HT1080 (cell line): Measurements from ENCODE around the gene PUS3. TPM values are rescaled to one million over a fixed set of nuclear protein-coding genes. Genes with fewer than 3 reads are reported as not detected.
A peak's percentile ranks its signal among the peaks of the same experiment; 100 is the strongest.
"Not testable (repeated sequence)": the region's sequence is repeated elsewhere in the genome, so short reads cannot be mapped to it uniquely, and the experiment has no call there.

Experiments
- DNase-seq: peaks from one replicate; pipeline ENCODE4 v3.0.0-alpha.2; 2015; ENCODE audit warnings: low read depth
- total RNA-seq: library from RNA; depleted of rRNA; stranded (reverse); fragments of >200 nt; shearing (Covaris generic); gene quantifications from 2 replicates; pipeline ENCODE4 v1.2.3, GENCODE V29; 2014

The PUS3 gene
- total RNA-seq, 1 experiment from 2014 or later = 35.7 TPM

DNA sequence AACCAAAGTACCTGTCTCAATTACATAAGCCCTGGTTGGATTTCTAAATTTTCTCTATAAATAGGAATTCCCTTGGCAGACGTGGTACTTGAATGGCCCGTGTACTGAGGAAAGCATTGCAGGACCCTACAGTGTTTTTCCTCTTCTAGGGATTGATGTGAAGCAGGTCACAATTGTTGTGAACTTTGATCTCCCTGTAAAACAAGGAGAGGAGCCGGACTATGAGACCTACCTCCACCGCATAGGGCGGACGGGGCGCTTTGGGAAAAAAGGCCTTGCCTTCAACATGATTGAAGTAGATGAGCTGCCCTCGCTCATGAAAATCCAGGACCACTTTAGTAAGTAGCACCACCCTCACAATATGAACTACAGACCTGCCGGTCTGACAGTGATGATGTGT is 18.0 kb upstream of the PUS3 start:
- DNase-seq = no peak

DNA sequence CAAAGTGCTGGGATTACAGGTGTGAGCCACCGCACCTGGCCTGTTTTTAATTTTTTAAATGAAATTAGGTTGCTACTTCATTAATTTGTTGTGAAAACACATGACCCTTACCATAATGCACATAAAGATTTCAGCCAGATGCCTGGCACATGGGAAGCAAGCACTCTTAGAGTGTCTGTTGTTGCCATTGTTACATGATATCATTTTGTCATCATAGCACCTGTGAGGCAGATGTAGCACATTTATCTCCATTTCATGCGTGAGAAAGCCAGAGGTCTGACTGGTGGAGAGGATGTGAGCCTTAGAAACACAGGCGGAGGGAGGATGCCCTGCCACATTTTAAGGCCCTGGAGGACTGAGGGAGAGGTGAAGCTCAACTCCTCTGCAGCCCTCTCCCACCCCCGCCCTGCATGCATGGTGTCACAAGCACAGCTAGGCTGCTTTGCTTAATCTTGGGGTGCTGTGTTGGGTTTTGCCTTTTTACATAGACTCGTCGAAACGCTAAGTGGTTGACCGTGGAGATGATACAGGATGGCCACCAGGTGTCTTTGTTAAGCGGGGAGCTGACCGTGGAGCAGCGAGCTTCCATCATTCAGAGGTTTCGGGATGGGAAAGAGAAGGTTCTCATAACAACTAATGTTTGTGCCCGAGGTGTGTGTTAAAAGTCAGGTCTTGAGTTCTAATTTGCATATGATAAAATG is 15.3 kb upstream of the PUS3 start:
- DNase-seq = no peak

GRCh38 chr11:125916683-125917347 is 13.8 kb upstream of the PUS3 start:
- no peak for DNase-seq

DNA sequence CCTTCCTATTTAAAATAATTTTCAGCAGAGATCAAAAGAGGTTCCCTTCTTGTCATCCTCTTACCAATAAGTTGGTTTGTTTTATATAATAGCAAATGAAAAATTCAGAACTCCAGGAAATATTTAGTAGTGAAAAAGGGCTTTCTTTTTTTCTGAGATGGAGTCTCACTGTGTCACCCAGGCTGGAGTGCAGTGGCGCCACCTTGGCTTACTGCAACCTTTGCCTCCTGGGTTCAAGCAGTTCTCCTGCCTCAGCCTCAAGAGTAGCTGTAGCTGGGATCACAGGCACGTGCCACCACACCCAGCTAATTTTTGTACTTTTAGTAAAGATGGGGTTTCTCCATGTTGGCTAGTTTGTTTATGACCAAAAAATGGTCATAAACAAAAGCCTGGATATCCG is 11.6 kb upstream of the PUS3 start:
- not testable (repeated sequence) for DNase-seq

DNA sequence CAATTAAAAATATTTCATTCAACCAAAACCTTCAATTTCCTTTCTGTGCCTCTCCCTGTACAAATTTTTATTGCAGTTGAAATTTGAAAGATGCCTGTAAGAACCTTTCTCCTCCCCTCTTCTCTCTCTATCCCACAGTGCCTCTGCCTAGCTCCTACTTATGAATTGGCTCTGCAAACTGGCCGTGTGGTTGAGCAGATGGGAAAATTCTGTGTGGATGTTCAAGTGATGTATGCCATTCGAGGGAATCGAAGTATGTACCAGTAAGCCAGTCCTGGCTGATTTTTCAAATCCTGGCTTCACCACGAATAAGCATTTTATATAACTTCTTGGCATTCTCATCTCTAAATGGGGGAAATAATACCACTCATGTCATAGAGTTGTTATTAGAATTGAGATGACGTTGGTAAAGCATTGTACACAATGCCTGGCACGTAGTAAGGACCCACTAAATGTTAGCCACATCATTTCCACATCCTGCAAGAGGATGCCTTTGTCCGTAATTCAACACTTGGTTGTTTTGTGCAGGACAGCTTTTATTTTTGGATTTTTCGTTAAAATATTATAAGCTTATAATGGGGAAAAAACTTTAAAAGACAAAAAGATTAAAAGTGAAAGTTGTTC is 7.3 kb upstream of the PUS3 start:
- DNase-seq = no peak

DNA sequence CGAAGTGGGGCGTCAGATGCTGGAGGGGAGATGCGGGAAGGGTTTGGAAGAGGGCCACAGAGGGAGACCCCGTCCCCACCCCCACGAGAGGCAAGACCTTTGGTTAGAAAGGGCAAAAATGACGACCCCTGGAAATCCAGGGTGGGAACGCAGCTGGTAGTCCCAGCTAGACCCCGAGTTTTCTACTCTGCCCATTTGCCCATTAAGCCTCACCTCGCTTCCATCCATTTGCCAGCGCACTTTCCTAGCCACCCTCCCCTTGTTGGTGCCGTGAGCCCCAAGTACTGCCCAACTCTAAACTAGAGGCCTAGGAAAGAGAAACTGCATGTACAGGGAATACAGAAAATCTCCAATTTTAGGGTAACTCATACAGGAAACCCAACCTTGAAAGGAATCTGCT is 1.7 kb upstream of the PUS3 start:
- DNase-seq = no peak

GRCh38 chr11:125903711-125904659 is 979 bp upstream of the PUS3 start, which contains the start of gene DDX25:
DDX25 (plus strand) TSS chr11:125904508; CDS start chr11:125904518, 10 bp downstream.
- DNase-seq = no peak

DNA sequence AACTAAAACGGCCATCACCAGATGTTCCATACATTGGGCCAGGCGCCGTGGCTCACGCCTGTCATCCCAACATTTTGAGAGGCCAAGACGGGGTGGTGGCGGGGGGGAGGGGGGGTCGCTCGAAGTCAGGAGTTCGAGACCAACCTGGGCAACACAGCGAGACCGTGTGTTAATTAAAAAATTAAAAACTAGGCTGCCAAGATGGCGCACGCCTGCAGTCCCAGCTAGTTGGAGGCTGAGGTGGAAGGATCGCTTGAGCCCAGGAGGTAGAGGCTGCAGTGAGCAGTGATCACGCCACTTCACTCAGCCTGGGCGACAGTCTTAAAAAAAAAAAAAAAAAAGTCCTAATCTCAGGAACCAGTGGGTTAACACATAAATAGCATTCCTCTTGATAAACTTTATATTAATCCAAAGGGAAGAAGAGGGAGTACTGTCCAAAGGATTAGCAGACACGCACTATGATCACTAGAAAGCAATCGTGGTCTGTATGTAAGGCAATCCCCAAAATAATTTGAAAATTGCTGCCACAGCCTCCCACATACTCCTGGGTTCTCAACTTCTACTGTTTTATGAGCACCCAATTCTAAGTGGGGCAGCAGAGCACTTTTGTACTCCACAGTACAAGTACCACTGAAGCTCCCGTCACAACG is 604 bp downstream of the PUS3 start:
- DNase-seq = no peak

GRCh38 chr11:125901872-125902271 is 1.1 kb downstream of the PUS3 start:
- no peak for DNase-seq

GRCh38 chr11:125892994-125893393 is 10.0 kb downstream of the PUS3 start:
- no peak for DNase-seq

DNA sequence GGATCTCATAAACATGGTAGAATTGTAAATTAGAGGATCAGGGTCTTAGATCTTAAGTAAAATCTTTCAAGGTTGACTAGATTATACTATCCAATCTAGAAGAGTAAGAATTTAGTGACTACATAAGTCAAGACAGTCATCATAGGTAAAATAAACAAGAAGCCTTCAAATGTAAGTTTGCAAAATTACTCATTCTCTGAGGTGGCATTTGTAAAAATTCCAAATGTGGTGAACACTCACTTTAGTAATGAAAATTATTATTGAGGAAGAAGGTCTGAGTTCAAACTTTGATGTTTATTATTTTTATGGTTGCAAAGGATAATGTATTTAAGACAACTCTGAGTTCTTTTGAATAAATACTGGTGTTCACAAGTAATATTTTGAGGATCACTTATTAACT is 10.9 kb downstream of the PUS3 start:
- peak; percentile 31 for DNase-seq

DNA sequence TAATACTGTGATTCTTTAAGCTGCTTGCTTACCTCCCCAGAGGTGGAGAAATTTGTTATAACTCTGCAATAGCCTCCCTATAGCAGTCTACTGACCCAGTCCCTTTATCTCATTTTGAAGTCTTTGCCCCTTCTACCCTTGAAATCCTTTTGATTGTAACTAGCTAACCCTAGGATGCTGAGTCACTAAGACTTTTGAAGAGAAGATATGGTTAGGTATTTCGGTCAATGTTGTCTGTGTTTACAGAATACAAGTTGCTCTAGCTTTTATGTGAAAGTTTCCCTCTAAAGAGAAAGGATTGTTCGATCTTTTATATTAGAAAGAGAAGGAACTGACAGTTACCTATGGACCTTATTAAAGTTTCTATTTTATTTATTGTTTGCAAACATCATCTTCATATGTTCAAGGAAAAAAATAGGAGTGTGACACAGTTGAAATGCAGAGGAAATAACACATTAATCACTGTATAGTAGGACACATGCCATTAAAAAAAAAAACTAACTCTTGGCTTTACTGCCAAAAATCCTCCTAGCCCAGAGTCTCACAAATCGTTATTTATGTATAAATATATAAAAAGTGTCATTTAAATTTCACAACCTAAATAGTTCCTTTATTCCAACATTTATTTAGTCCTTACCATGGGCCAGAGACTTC is 12.4 kb downstream of the PUS3 start:
- DNase-seq = no peak

DNA sequence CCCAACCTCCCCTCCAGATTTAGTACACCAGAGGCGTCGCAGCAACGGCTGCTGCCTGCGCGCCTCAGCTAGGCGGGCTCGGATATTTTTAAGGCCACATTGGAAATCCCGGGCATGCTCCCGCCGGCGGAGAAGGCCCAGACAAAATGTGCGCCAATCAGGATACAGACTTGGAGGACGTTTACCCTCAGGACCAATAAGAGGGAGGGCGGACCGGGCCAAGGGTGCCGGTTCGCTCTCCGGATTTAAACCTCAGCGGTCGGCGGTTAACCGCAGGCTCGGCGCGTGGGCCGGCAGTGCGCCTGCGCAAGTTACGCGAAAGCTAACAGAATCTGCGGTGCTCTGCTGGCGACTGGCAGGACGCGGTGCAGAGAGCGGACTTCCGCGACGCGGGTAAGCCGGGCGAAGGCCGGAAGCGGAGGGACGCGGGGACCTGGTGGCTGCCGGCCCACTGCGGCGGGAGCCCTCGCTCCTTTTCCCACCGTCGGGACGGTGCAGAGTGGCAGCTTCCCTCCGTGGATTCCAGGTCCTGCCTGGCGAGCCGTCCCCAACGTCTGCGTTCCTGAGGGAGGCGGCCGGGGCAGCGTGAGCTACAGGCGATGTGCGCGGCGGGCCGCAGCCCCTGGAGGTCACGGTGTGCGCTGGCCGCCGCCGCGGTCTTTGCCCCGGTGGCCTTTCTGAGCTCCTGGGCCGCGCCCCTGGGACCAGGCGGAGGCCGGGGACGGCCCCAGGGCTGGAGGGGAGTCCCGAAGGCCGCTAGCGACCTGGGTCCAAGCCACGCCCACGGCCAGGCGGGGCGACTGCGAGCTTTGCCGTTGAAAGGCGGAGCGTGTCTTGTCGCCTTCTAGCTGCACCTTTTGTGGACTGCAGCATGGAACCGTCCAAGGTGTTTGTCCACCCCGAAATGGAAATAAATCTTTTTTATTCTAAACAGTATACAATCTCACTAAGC is 15.4 kb downstream of the PUS3 start, which contains the start of gene HYLS1:
Gene HYLS1, plus strand, starts transcription at position 296 of the 952 bp plus-strand sequence. CDS start 11,701 bp downstream, outside the sequence.
- peak; percentile 95 for DNase-seq

DNA sequence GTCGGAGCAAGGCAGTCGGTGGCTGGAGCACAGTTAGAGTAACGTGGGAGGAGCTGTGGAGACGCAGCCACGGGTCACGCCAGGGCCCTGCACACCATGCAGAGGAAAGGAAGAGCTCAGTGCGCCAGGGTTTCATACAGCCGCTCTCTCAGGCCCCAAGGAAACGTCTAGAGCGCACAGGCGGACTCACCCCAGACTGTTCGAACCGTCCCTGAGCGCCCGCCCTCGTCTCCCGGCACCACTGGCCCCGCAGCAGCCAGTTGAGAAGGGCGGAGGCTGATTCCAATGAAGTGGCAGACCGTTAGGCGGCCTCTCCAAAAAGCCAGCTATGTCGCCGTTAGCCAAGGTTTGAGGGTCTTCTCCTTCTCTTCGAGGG is 16.0 kb downstream of the PUS3 start:
- no peak for DNase-seq

GRCh38 chr11:125883375-125883774 is 19.6 kb downstream of the PUS3 start:
- no peak for DNase-seq

DNA sequence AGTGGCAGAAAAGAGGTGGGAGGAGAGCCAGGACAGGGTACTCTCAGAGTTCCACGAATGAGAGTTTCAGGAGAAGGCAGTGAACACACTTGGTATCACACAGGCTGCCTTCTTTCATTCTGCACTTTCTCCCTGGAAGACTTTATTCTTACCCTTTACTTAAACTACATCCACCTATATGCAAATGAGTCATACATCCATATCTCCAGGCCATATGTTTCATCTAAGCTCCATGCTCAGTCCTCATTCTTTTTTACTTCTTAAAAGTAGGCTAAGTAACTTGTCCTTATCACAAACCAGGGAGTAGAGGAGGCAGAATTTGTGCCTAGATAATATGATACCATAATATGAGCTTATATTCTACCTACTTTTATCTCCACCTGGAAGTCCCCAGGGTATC is 21.7 kb downstream of the PUS3 start:
- DNase-seq = no peak

GRCh38 chr11:125874556-125875124 is 28.4 kb downstream of the PUS3 start:
- peak; percentile 34 for DNase-seq

DNA sequence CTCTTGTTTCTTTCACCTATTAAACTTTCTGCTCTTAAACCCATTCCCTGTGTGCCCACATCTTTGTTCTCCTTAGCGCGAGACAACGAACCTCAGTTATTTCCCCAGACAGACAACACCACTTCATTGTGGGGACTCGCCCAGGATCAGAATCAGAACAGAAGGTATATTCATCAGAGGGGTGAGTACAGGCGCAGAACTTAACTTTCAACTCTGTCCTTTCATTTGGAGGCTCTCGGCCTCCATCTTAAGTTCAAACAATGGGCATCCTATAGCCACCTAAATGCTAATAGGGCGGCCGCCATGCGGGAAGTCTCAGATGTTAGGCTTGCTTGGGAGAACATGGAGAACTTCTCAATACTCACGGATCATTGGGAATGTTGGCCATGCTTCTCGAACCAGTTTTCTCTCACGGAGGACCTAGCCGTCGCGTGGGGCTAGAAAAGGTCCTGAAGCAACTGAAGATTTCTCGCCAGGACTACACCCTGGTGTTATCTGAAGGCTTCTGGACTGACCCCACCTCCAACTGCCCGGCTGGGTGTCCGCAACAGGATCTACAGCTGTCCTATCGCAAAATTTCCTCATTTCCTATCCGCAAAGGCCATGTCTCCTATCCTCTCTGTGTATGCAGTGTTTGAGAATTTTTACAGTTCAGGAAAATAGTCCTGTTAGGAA is 29.0 kb downstream of the PUS3 start:
- no peak for DNase-seq
